Esophagus muscularis mucosa (tissue), 4 donors: ENCODE results near the gene NDUFS7. TPM values are rescaled to one million over a fixed set of nuclear protein-coding genes. Genes with fewer than 3 reads are reported as not detected.
A peak's percentile ranks its signal among the peaks of the same experiment; 100 is the strongest.

ENCODE experiments used
- DNase-seq: peaks from one replicate; pipeline ENCODE4 v3.0.0-alpha.2; 2017; ENCODE audit errors: extremely low spot score
- H3K27ac ChIP-seq, 4 donors: fragments of 200-600 bp; sonication (generic); replicated peaks in 1 of 4; 1 replicate in 3 of 4; 2 replicates in 1 of 4; pipeline ENCODE4 v1.5.1; 2016 to 2019; ENCODE audit warnings: mild to moderate bottlenecking in 1 of 4
- H3K27me3 ChIP-seq, 4 donors: fragments of 200-600 bp; sonication (generic); one replicate each; pipeline versions ENCODE4 v1.5.1 to v1.6.0; 2016 to 2019
- H3K36me3 ChIP-seq, 4 donors: fragments of 200-600 bp; sonication (generic); one replicate each; pipeline ENCODE4 v1.5.1; 2016 to 2019
- H3K4me1 ChIP-seq, 4 donors: fragments of 200-600 bp; sonication (generic); one replicate each; pipeline ENCODE4 v1.5.1; 2016 to 2019
- H3K4me3 ChIP-seq, 4 donors: fragments of 200-600 bp; sonication (generic); 1 replicate in 2 of 4; 2 replicates in 2 of 4; pipeline ENCODE4 v1.5.1; 2016 to 2019; ENCODE audit warnings: mild to moderate bottlenecking in 4 of 4, moderate library complexity in 1 of 4
- H3K9me3 ChIP-seq, 4 donors: fragments of 200-600 bp; sonication (generic); 1 replicate in 3 of 4; 2 replicates in 1 of 4; pipeline ENCODE4 v1.5.1; 2016 to 2019
- EP300 ChIP-seq: sonication (generic); formaldehyde crosslinking; IDR thresholded peaks from one replicate; pipeline ENCODE4 v1.6.1; 2017; ENCODE audit warnings: antibody characterized with exemption
- POLR2A ChIP-seq: fragments of 450-650 bp; IDR thresholded peaks from one replicate; pipeline ENCODE4 v1.6.1; 2017; ENCODE audit warnings: antibody characterized with exemption, moderate library complexity, mild to moderate bottlenecking, low read depth
- POLR2AphosphoS5 ChIP-seq, 2 donors: sonication (generic); formaldehyde crosslinking; IDR thresholded peaks; one replicate each; pipeline ENCODE4 v1.6.1; 2017; ENCODE audit warnings: antibody characterized with exemption in 2 of 2
- WGBS: methylation state at CpG from one replicate; pipeline ENCODE4 v1.1.5; 2018; 5-methylcytosine and 5-hydroxymethylcytosine counted together
- intact Hi-C: fragments of 100-400 bp; cut with DNase I; formaldehyde crosslinking; loops from one replicate; pipeline ENCODE4 v1.15.1; 2023
- total RNA-seq, 4 donors: library from RNA; depleted of rRNA; stranded (reverse); fragments of >200 nt; gene quantifications; one replicate each; pipeline versions ENCODE4 v1.1.0 to v1.2.1, GENCODE V29; 2016
- TF ChIP-seq, protein P1 (sequence below), 3 experiments: fragments of 200-600 bp in 2 of 3; fragments of 450-650 bp in 1 of 3; sonication (generic) in 2 of 3; IDR thresholded peaks; one replicate each; pipeline ENCODE4 v1.5.1; 2017 to 2019; ENCODE audit warnings: antibody characterized with exemption in 3 of 3, mild to moderate bottlenecking in 2 of 3, moderate library complexity in 1 of 3

NDUFS7 gene
- total RNA-seq, 4 donors from 2014 or later: 85.6 to 110 (median 89.4) TPM

DNA sequence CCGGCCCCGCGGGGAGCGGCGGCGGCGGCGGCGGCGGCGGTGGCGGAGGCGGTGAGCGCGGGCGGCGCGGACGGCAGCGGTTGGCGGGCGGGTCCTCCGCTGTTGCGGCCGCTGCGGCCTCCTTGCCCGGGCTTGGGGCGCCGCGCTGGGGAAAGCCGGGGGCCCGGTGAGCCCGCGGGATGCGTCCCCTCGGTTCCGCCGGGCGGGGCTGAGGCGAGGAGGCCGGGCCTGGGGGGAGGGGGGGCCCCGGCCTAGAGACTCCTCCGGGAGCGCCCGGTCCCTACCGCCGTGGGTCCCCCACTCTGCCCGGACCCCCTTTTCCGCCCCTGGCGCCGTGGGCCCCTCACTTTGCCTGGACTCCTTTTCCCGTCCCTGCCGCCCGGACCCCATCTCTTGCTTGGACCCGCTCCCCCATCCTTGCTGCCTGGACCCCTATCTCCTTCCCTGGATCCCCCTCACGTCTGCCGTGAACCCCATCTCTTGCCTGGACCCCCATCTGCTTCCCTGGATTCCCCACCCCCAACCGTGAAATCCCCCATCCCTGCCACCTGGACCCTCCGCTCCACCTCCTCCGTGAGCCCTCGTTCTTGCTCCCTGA is 28.6 kb upstream of the NDUFS7 start:
- WGBS: 0% methylated on average over 10 of the region's 61 CpGs
- TF ChIP-seq POLR2A (no peak), EP300 (no peak), POLR2AphosphoS5 (IDR thresholded peaks at IDR 0.05) (no peak)
- TF ChIP-seq, protein P1, sequence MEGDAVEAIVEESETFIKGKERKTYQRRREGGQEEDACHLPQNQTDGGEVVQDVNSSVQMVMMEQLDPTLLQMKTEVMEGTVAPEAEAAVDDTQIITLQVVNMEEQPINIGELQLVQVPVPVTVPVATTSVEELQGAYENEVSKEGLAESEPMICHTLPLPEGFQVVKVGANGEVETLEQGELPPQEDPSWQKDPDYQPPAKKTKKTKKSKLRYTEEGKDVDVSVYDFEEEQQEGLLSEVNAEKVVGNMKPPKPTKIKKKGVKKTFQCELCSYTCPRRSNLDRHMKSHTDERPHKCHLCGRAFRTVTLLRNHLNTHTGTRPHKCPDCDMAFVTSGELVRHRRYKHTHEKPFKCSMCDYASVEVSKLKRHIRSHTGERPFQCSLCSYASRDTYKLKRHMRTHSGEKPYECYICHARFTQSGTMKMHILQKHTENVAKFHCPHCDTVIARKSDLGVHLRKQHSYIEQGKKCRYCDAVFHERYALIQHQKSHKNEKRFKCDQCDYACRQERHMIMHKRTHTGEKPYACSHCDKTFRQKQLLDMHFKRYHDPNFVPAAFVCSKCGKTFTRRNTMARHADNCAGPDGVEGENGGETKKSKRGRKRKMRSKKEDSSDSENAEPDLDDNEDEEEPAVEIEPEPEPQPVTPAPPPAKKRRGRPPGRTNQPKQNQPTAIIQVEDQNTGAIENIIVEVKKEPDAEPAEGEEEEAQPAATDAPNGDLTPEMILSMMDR (IDR thresholded peaks at IDR 0.05): no peak
- Histone ChIP-seq H3K27ac (peak overlapping the region; percentile 93 to 97 (median 95)), H3K36me3 (peaks cover 9 to 30% (median 26%) of the 10 kb centered on the region in 4 donors), H3K27me3 (no peaks in the 10 kb centered on the region), H3K9me3 (no peaks in the 10 kb centered on the region), H3K4me3 (peak overlapping the region; percentile 78 to 94 (median 92)), H3K4me1 (peaks cover 10 to 30% (median 29%) of the 10 kb centered on the region in 4 donors)
- DNase-seq: no peak
- intact Hi-C loops: loop anchor here (1.0 to 5.0 kb wide), 2 partner anchors 28 to 73 kb away; partner anchors contain the start of gene NDUFS7

DNA sequence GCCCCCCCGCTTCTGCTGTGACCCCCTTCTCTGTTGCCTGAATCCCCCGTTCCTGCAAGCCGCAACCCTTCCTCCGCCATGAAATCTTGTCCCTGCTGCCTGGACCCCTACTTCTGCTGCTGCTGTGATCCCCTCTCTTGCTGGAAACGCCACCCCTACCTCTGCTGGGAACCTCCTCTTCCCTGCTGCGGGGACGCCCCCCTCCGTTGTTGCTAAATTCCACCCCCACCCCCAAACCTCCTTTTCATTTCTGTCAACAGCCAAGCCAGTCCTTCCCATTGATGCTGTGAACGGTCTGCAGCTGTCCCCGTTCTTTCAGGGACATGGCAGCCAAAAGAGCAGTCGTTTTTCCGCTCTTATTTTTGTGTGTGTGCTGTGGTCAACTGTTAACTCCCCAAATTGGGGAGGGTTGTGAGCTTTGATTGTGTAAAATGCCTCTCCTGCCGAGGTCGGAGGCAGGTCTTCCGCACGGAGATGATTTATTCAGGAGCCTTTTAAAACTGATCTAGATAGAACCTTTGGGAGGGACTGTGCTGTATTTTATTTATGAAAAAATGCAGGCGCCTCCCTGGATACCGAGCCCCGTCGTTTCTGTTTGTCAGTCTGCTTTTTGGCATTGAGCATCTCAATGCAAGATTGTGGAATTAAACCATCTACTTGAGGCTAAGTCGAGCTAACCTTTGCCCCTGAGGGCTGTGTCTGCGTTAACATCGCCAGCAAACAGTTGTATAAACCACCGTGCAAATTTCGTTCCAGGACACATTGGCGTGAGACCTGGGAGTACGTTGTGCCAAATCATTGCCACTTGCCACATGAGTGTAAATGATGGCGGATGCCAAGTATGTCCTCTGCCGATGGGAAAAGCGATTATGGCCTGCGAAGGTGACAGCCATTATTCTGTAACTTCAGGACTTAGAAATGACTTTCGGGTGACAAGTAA is 27.9 kb upstream of the NDUFS7 start:
- WGBS: 17% methylated on average over 32 of the region's 32 CpGs

DNA sequence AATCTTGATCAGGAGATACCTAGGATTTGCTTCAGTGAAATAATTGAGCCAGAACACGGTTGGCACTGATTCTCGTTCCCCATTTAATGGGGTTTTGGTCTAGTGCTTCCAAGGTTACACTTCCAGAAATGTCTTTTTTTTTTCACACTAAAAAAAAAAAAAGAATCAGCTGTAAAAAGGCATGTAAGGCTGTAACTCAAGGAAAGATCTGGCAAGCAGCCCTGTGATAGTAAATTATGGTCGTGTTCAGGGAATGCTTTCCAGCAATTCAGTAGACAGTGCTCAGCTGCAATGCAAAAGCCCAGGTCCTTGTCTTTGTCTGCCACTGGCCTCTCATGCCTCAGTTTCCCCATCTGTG is 27.2 kb upstream of the NDUFS7 start:
- TF ChIP-seq EP300: no peak
- TF ChIP-seq, protein P1 (IDR thresholded peaks at IDR 0.05): no peak
- no peak for TF ChIP-seq POLR2A
- no peak for TF ChIP-seq POLR2AphosphoS5 (IDR thresholded peaks at IDR 0.05)
- DNase-seq: no peak
- H3K27ac ChIP-seq: peak overlapping the region; percentile 93 to 97 (median 95)
- H3K4me1 ChIP-seq: peaks cover 24 to 45% (median 43%) of the 10 kb centered on the region in 4 donors
- no peaks in the 10 kb centered on the region for H3K27me3 ChIP-seq
- WGBS: 26% methylated on average over 3 of the region's 3 CpGs
- peak overlapping the region in 3 of 4 donors; percentile 78 to 94 (median 90) for H3K4me3 ChIP-seq
- intact Hi-C loops: no loop called here
- H3K9me3 ChIP-seq: no peaks in the 10 kb centered on the region
- peaks cover 9 to 41% (median 33%) of the 10 kb centered on the region in 4 donors for H3K36me3 ChIP-seq

More for the DNA sequence above, 27.9 kb upstream of the NDUFS7 start:
- Histone ChIP-seq H3K36me3 (peaks cover 9 to 38% (median 33%) of the 10 kb centered on the region in 4 donors), H3K27me3 (no peaks in the 10 kb centered on the region), H3K9me3 (no peaks in the 10 kb centered on the region), H3K27ac (peak overlapping the region; percentile 93 to 97 (median 95)), H3K4me1 (peaks cover 17 to 38% (median 36%) of the 10 kb centered on the region in 4 donors), H3K4me3 (peak overlapping the region; percentile 78 to 94 (median 92))
- TF ChIP-seq POLR2A: no peak
- no peak for TF ChIP-seq EP300
- TF ChIP-seq, protein P1 (IDR thresholded peaks at IDR 0.05): no peak
- TF ChIP-seq POLR2AphosphoS5 (IDR thresholded peaks at IDR 0.05): no peak
- intact Hi-C loops: no loop called here
- DNase-seq: no peak

DNA sequence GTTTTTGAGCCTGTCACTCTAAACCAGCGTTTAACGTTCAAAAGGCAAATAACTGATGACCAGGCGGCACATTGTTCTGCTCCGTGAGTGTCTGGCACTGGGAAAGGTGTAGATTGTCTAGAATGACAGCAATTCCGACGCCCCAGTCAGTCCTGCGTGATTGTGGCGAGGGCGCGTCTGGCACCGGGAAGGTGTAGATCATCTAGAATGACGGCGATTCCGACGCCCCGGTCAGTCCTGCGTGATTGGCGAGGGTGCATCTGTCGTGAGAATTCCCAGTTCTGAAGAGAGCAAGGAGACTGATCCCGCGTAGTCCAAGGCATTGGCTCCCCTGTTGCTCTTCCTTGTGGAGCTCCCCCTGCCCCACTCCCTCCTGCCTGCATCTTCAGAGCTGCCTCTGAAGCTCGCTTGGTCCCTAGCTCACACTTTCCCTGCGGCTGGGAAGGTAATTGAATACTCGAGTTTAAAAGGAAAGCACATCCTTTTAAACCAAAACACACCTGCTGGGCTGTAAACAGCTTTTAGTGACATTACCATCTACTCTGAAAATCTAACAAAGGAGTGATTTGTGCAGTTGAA is 26.1 kb upstream of the NDUFS7 start:
- TF ChIP-seq, protein P1 (IDR thresholded peaks at IDR 0.05): no peak
- no peak for TF ChIP-seq EP300
- no peak for TF ChIP-seq POLR2AphosphoS5 (IDR thresholded peaks at IDR 0.05)
- no peak for TF ChIP-seq POLR2A
- no peaks in the 10 kb centered on the region for H3K9me3 ChIP-seq
- H3K4me1 ChIP-seq: peaks cover 34 to 56% (median 53%) of the 10 kb centered on the region in 4 donors
- H3K27ac ChIP-seq: no peak overlapping the region
- 88% methylated on average over 24 of the region's 24 CpGs for WGBS
- no peak for DNase-seq
- H3K27me3 ChIP-seq: no peaks in the 10 kb centered on the region
- peaks cover 9 to 48% (median 45%) of the 10 kb centered on the region in 4 donors for H3K36me3 ChIP-seq
- no peak overlapping the region for H3K4me3 ChIP-seq
- intact Hi-C loops: no loop called here
